Kidney (tissue), 14 donors: ENCODE measurements around the gene XPR1. TPM values are rescaled to one million over a fixed set of nuclear protein-coding genes. Genes with fewer than 3 reads are reported as not detected.
"Not testable (repeated sequence)": the region's sequence is repeated elsewhere in the genome, so short reads cannot be mapped to it uniquely, and the experiment has no call there.

Experiments used
- DNase-seq, 5 donors: peaks; one replicate each; pipeline ENCODE4 v3.0.0-alpha.2; 2013 to 2020
- FAIRE-seq: peaks from 2 replicates; lab custom pipeline; 2012; peaks lifted over from hg19 to GRCh38; lab: Jason Lieb, UNC
- H3K27ac ChIP-seq, 2 donors: one replicate each; pipeline ENCODE4 v1.7.0; 2013; ENCODE audit warnings: low read depth in 2 of 2, low read length in 2 of 2, inconsistent platforms in 1 of 2
- H3K27me3 ChIP-seq: one replicate; pipeline ENCODE4 v1.7.1; 2013; ENCODE audit warnings: low read length, inconsistent platforms; ENCODE audit not compliant: control insufficient read depth, insufficient read depth
- H3K36me3 ChIP-seq, 3 donors: one replicate each; pipeline versions ENCODE4 v1.7.0 to v1.7.1; 2013; ENCODE audit warnings: low read length in 3 of 3, control low read depth in 1 of 3, inconsistent platforms in 1 of 3; ENCODE audit not compliant: insufficient read depth in 3 of 3, control insufficient read depth in 2 of 3
- H3K4me1 ChIP-seq, 3 donors: one replicate each; pipeline versions ENCODE4 v1.7.0 to v1.7.1; 2013; ENCODE audit warnings: low read length in 3 of 3, inconsistent platforms in 1 of 3, low read depth in 1 of 3; ENCODE audit not compliant: control insufficient read depth in 2 of 3, insufficient read depth in 2 of 3
- H3K4me3 ChIP-seq, 3 donors: one replicate each; pipeline versions ENCODE4 v1.7.0 to v1.8.1; 2013; ENCODE audit warnings: low read length in 3 of 3, control low read depth in 1 of 3, inconsistent platforms in 1 of 3
- H3K9ac ChIP-seq, 3 donors: one replicate each; pipeline versions ENCODE4 v1.7.0 to v1.7.1; 2013; ENCODE audit warnings: low read length in 3 of 3, control low read depth in 1 of 3, inconsistent platforms in 1 of 3
- H3K9me3 ChIP-seq, 3 donors: one replicate each; pipeline versions ENCODE4 v1.7.0 to v1.7.1; 2013; ENCODE audit warnings: low read length in 3 of 3, control low read depth in 1 of 3, inconsistent platforms in 1 of 3; ENCODE audit not compliant: control insufficient read depth in 2 of 3, insufficient read depth in 1 of 3
- CTCF ChIP-seq: IDR thresholded peaks from 3 replicates; pipeline ENCODE4 v1.5.1; 2012; ENCODE audit warnings: mild to moderate bottlenecking, moderate library complexity, borderline replicate concordance; ENCODE audit not compliant: insufficient read depth; ENCODE audit errors: extremely low read depth
- intact Hi-C: fragments of 100-400 bp; cut with DNase I; formaldehyde crosslinking; loops from one replicate; pipeline ENCODE4 v1.11.1; 2022
- polyA plus RNA-seq: library from polyadenylated mRNA; stranded (reverse); fragments of 350-450 nt; fragmentation: Illumina TruSeq; extraction: RNeasy Lipid Tissue Mini Kit (QIAGEN cat#74804); gene quantifications from one replicate; pipeline ENCODE4 v1.2.3, GENCODE V29; 2014; ENCODE audit warnings: low read depth, low replicate concordance; ENCODE audit not compliant: insufficient read depth
- total RNA-seq: library from RNA; stranded (reverse); fragmentation: NEBNext Ultra II Directional; extraction: Animal tissue kit (Norgen Biotek cat#: 25700); gene quantifications from one replicate; pipeline ENCODE4 v1.2.1, GENCODE V29; 2021
- donor health status: control.
- donor health status: control.
- donor health status: control.
- donor health status: control.
- donor health status: control.
- donor health status: DM: yes; HTN: yes; CAD: no.
- donor health status: Normal renal cell carcinoma (clear cell type).

Gene XPR1
- total and polyA plus RNA-seq, 2 donors from 2014 or later, result 10.9 to 33.5 TPM

- no peak overlapping the region for H3K9ac ChIP-seq
- no peak for TF ChIP-seq CTCF
- FAIRE-seq (no peak), DNase-seq (no peak)
- no peak overlapping the region for H3K27ac ChIP-seq
- peaks cover 0 to 4% (median 0%) of the 10 kb centered on the region in 3 donors for H3K36me3 ChIP-seq
- no peaks in the 10 kb centered on the region for H3K4me1 ChIP-seq
- intact Hi-C loops, result no loop called here
- H3K27me3 ChIP-seq, result no peaks in the 10 kb centered on the region
- no peak overlapping the region for H3K4me3 ChIP-seq
- no peaks in the 10 kb centered on the region for H3K9me3 ChIP-seq
Observed at GRCh38 chr1:180786624-180787023, 154.8 kb downstream of the XPR1 start.

GRCh38 chr1:180787628-180788307 lies 155.9 kb downstream of the XPR1 start:
- Histone ChIP-seq H3K9ac (no peak overlapping the region), H3K4me3 (no peak overlapping the region), H3K36me3 (peaks cover 0 to 4% (median 0%) of the 10 kb centered on the region in 3 donors), H3K27me3 (no peaks in the 10 kb centered on the region), H3K9me3 (no peaks in the 10 kb centered on the region), H3K27ac (no peak overlapping the region), H3K4me1 (no peaks in the 10 kb centered on the region)
- no peak for TF ChIP-seq CTCF
- intact Hi-C loops, result no loop called here
- DNase-seq, result no peak
- no peak for FAIRE-seq

GRCh38 chr1:180789460-180789859 lies 157.6 kb downstream of the XPR1 start:
- no peak overlapping the region for H3K9ac ChIP-seq
- intact Hi-C loops, result no loop called here

GRCh38 chr1:180791152-180791551 lies 159.3 kb downstream of the XPR1 start:
- H3K9me3 ChIP-seq, FAIRE-seq, H3K27ac ChIP-seq, H3K27me3 ChIP-seq, intact Hi-C loops, H3K4me1 ChIP-seq, H3K4me3 ChIP-seq, H3K36me3 ChIP-seq, DNase-seq, H3K9ac ChIP-seq: not testable (repeated sequence)

More at GRCh38 chr1:180789460-180789859, 157.6 kb downstream of the XPR1 start:
- Histone ChIP-seq H3K4me1 (no peaks in the 10 kb centered on the region), H3K4me3 (no peak overlapping the region), H3K27me3 (no peaks in the 10 kb centered on the region), H3K27ac (no peak overlapping the region), H3K36me3 (peaks cover 0 to 4% (median 0%) of the 10 kb centered on the region in 3 donors), H3K9me3 (no peaks in the 10 kb centered on the region)
- TF ChIP-seq CTCF, result no peak
- DNase-seq, result no peak
- FAIRE-seq, result no peak
